Measurements from ENCODE around the gene WNT7B.
A peak's percentile ranks its signal among the peaks of the same experiment; 100 is the strongest.

WNT7B gene

GRCh38 chr22:45978275-45978713, 1.3 kb upstream of the WNT7B start:
- WGBS, 2 donors (ENCODE audit: extremely low coverage in 2 of 2, insufficient read length in 2 of 2, insufficient replicate concordance in 1 of 2), result no CpG with 5 or more reads among the region's 26 CpGs
- Histone ChIP-seq H3K9ac (ENCODE audit: low read depth, low read length, poor library complexity) (no peak overlapping the region), H3K18ac (ENCODE audit: low read length) (peak overlapping the region; percentile 92), H2AFZ (ENCODE audit: low read length) (peak overlapping the region; percentile 100), H3K27ac (replicated peaks; ENCODE audit: low read length) (no peak overlapping the region), H3K4me2 (ENCODE audit: insufficient read depth, low read length, poor library complexity, severe bottlenecking) (peak overlapping the region; percentile 95), H3K4ac (ENCODE audit: low read length) (no peak overlapping the region), H3K4me1 (ENCODE audit: control insufficient read depth in 2 of 2, insufficient read depth in 1 of 2, low read depth in 1 of 2, low read length in 2 of 2) (peaks cover 18 to 25% of the 10 kb centered on the region in 2 donors), H3K27me3 (ENCODE audit: control insufficient read depth in 3 of 3, insufficient read depth in 3 of 3, low read depth in 1 of 3, low read length in 3 of 3) (peaks cover 21 to 66% (median 47%) of the 10 kb centered on the region in 3 experiments), H4K8ac (ENCODE audit: low read depth, low read length) (no peak overlapping the region), H3K23ac (ENCODE audit: low read depth, low read length, poor library complexity) (peak overlapping the region; percentile 86), H2BK15ac (ENCODE audit: low read length) (no peak overlapping the region), H4K91ac (ENCODE audit: low read depth, low read length, poor library complexity) (no peak overlapping the region), H3K9me3 (replicated peaks in 1 of 2; ENCODE audit: control insufficient read depth in 2 of 2, insufficient read depth in 1 of 2, low read depth in 1 of 2, low read length in 2 of 2) (peaks cover 0 to 20% of the 10 kb centered on the region in 2 donors), H3K14ac (ENCODE audit: low read length) (no peak overlapping the region), H3K4me3 (ENCODE audit: low read length in 2 of 2) (peak overlapping the region; percentile 30 to 60), H2BK12ac (ENCODE audit: low read length) (no peak overlapping the region), H2BK5ac (ENCODE audit: low read length) (peak overlapping the region; percentile 70), H2AK5ac (ENCODE audit: low read depth, low read length) (peak overlapping the region; percentile 60), H2BK120ac (ENCODE audit: low read depth, low read length) (no peak overlapping the region), H3K79me1 (ENCODE audit: low read depth, low read length) (peaks cover 2% of the 10 kb centered on the region), H3K36me3 (replicated peaks in 1 of 2; ENCODE audit: control insufficient read depth in 2 of 2, insufficient read depth in 2 of 2, low read length in 2 of 2) (peaks cover 0 to 2% of the 10 kb centered on the region in 2 donors)
- DNase-seq (ENCODE audit: low spot score), result peak; percentile 54

GRCh38 chr22:45977551-45978274, 751 bp upstream of the WNT7B start:
- Histone ChIP-seq H2AK5ac (ENCODE audit: low read depth, low read length) (peak overlapping the region; percentile 60), H3K27me3 (ENCODE audit: control insufficient read depth in 3 of 3, insufficient read depth in 3 of 3, low read depth in 1 of 3, low read length in 3 of 3) (peaks cover 27 to 72% (median 53%) of the 10 kb centered on the region in 3 experiments), H3K4ac (ENCODE audit: low read length) (no peak overlapping the region), H3K4me3 (ENCODE audit: low read length in 2 of 2) (peak overlapping the region in 1 of 2 donors; percentile 60), H3K36me3 (replicated peaks in 1 of 2; ENCODE audit: control insufficient read depth in 2 of 2, insufficient read depth in 2 of 2, low read length in 2 of 2) (peaks cover 0 to 4% of the 10 kb centered on the region in 2 donors), H3K9me3 (replicated peaks in 1 of 2; ENCODE audit: control insufficient read depth in 2 of 2, insufficient read depth in 1 of 2, low read depth in 1 of 2, low read length in 2 of 2) (peaks cover 3 to 25% of the 10 kb centered on the region in 2 donors), H3K18ac (ENCODE audit: low read length) (peak overlapping the region; percentile 92), H3K79me1 (ENCODE audit: low read depth, low read length) (peaks cover 2% of the 10 kb centered on the region), H3K9ac (ENCODE audit: low read depth, low read length, poor library complexity) (peak overlapping the region; percentile 50), H2BK15ac (ENCODE audit: low read length) (no peak overlapping the region), H2BK12ac (ENCODE audit: low read length) (peak overlapping the region; percentile 86), H3K4me1 (ENCODE audit: control insufficient read depth in 2 of 2, insufficient read depth in 1 of 2, low read depth in 1 of 2, low read length in 2 of 2) (peaks cover 18 to 27% of the 10 kb centered on the region in 2 donors), H2BK120ac (ENCODE audit: low read depth, low read length) (peak overlapping the region; percentile 93), H4K8ac (ENCODE audit: low read depth, low read length) (no peak overlapping the region), H3K27ac (replicated peaks; ENCODE audit: low read length) (no peak overlapping the region), H3K14ac (ENCODE audit: low read length) (peak overlapping the region; percentile 76), H2BK5ac (ENCODE audit: low read length) (peak overlapping the region; percentile 70), H2AFZ (ENCODE audit: low read length) (peak overlapping the region; percentile 100), H4K91ac (ENCODE audit: low read depth, low read length, poor library complexity) (no peak overlapping the region), H3K4me2 (ENCODE audit: insufficient read depth, low read length, poor library complexity, severe bottlenecking) (peak overlapping the region; percentile 95), H3K23ac (ENCODE audit: low read depth, low read length, poor library complexity) (peak overlapping the region; percentile 86)
- WGBS, 2 donors (ENCODE audit: extremely low coverage in 2 of 2, insufficient read length in 2 of 2, insufficient replicate concordance in 1 of 2), result no CpG with 5 or more reads among the region's 29 CpGs
- peak; percentile 52 for DNase-seq (ENCODE audit: low spot score)

- Histone ChIP-seq H3K9ac (ENCODE audit: low read depth, low read length, poor library complexity) (no peak overlapping the region), H4K91ac (ENCODE audit: low read depth, low read length, poor library complexity) (no peak overlapping the region), H2BK12ac (ENCODE audit: low read length) (peak overlapping the region; percentile 52), H3K4me3 (ENCODE audit: low read length in 2 of 2) (peak overlapping the region; percentile 37 to 84), H3K79me1 (ENCODE audit: low read depth, low read length) (peaks cover 2% of the 10 kb centered on the region), H3K18ac (ENCODE audit: low read length) (peak overlapping the region; percentile 87), H3K4ac (ENCODE audit: low read length) (no peak overlapping the region), H3K9me3 (replicated peaks in 1 of 2; ENCODE audit: control insufficient read depth in 2 of 2, insufficient read depth in 1 of 2, low read depth in 1 of 2, low read length in 2 of 2) (peaks cover 7 to 30% of the 10 kb centered on the region in 2 donors), H4K8ac (ENCODE audit: low read depth, low read length) (no peak overlapping the region), H2BK5ac (ENCODE audit: low read length) (peak overlapping the region; percentile 70), H3K4me2 (ENCODE audit: insufficient read depth, low read length, poor library complexity, severe bottlenecking) (peak overlapping the region; percentile 99), H3K4me1 (ENCODE audit: control insufficient read depth in 2 of 2, insufficient read depth in 1 of 2, low read depth in 1 of 2, low read length in 2 of 2) (peaks cover 22 to 31% of the 10 kb centered on the region in 2 donors), H3K36me3 (replicated peaks in 1 of 2; ENCODE audit: control insufficient read depth in 2 of 2, insufficient read depth in 2 of 2, low read length in 2 of 2) (peaks cover 0 to 5% of the 10 kb centered on the region in 2 donors), H3K27ac (replicated peaks; ENCODE audit: low read length) (no peak overlapping the region), H3K23ac (ENCODE audit: low read depth, low read length, poor library complexity) (peak overlapping the region; percentile 71), H2BK15ac (ENCODE audit: low read length) (peak overlapping the region; percentile 79), H3K14ac (ENCODE audit: low read length) (peak overlapping the region; percentile 77), H2AFZ (ENCODE audit: low read length) (peak overlapping the region; percentile 88), H2BK120ac (ENCODE audit: low read depth, low read length) (peak overlapping the region; percentile 21), H3K27me3 (ENCODE audit: control insufficient read depth in 3 of 3, insufficient read depth in 3 of 3, low read depth in 1 of 3, low read length in 3 of 3) (peaks cover 38 to 85% (median 65%) of the 10 kb centered on the region in 3 experiments), H2AK5ac (ENCODE audit: low read depth, low read length) (peak overlapping the region; percentile 37)
- no CpG with 5 or more reads among the region's 94 CpGs for WGBS, 2 donors (ENCODE audit: extremely low coverage in 2 of 2, insufficient read length in 2 of 2, insufficient replicate concordance in 1 of 2)
- no peak for DNase-seq (ENCODE audit: low spot score)
Observed at GRCh38 chr22:45976254-45977002, 534 bp downstream of the WNT7B start.

Measured in neuronal stem cell (in vitro differentiated cells).